OCI-LY1 (cell line): ENCODE results near the gene FPR3.
"Not testable (repeated sequence)": the region's sequence is repeated elsewhere in the genome, so short reads cannot be mapped to it uniquely, and the experiment has no call there.

Source experiments
- H2AFZ ChIP-seq: fragments of 200-600 bp; sonication (generic), shearing (Covaris generic); 2 replicates; pipeline ENCODE4 v1.6.0; 2014; ENCODE audit warnings: antibody characterized with exemption, mild to moderate bottlenecking, low read length
- H3F3A ChIP-seq: fragments of 200-600 bp; sonication (generic), shearing (Covaris generic); 2 replicates; pipeline ENCODE4 v1.6.0; 2014; ENCODE audit warnings: mild to moderate bottlenecking, antibody characterized with exemption, low read length, moderate library complexity; ENCODE audit not compliant: insufficient read depth
- H3K27ac ChIP-seq: fragments of 200-600 bp; sonication (generic); 2 replicates; pipeline ENCODE4 v1.5.1; 2014; ENCODE audit warnings: low read length, mixed run types, mild to moderate bottlenecking, low read depth; ENCODE audit not compliant: poor library complexity, severe bottlenecking
- H3K27me3 ChIP-seq: fragments of 200-600 bp; sonication (generic); 2 replicates; pipeline ENCODE4 v1.6.0; 2014; ENCODE audit warnings: antibody characterized with exemption, mild to moderate bottlenecking, low read length, moderate library complexity; ENCODE audit not compliant: insufficient read depth
- H3K36me3 ChIP-seq: fragments of 200-600 bp; sonication (generic); 2 replicates; pipeline ENCODE4 v1.6.1; 2014; ENCODE audit warnings: mild to moderate bottlenecking, antibody characterized with exemption, low read length, moderate library complexity, mixed read lengths; ENCODE audit not compliant: insufficient read depth
- H3K4me1 ChIP-seq: fragments of 200-600 bp; sonication (generic); 2 replicates; pipeline ENCODE4 v1.5.1; 2014; ENCODE audit warnings: mild to moderate bottlenecking, low read length, moderate library complexity; ENCODE audit not compliant: insufficient read depth, severe bottlenecking
- H3K4me2 ChIP-seq: fragments of 200-600 bp; sonication (generic), shearing (Covaris generic); 2 replicates; pipeline ENCODE4 v1.6.1; 2014; ENCODE audit warnings: low read length
- H3K4me3 ChIP-seq: fragments of 200-600 bp; sonication (generic); 2 replicates; pipeline ENCODE4 v1.5.1; 2014; ENCODE audit warnings: low read length, low read depth, mild to moderate bottlenecking, mixed read lengths; ENCODE audit not compliant: poor library complexity, severe bottlenecking
- H3K79me2 ChIP-seq: fragments of 200-600 bp; shearing (Covaris generic); 2 replicates; pipeline ENCODE4 v1.6.1; 2016; ENCODE audit warnings: mixed run types, low read length, mixed read lengths; ENCODE audit not compliant: insufficient read depth
- H3K9ac ChIP-seq: fragments of 200-600 bp; sonication (generic), shearing (Covaris generic); 2 replicates; pipeline ENCODE4 v1.6.1; 2014; ENCODE audit warnings: mild to moderate bottlenecking, low read length, mixed read lengths
- H3K9me2 ChIP-seq: fragments of 200-600 bp; sonication (generic), shearing (Covaris generic); 2 replicates; pipeline ENCODE4 v1.6.1; 2014; ENCODE audit warnings: low read depth, mild to moderate bottlenecking, low read length, mixed read lengths
- H3K9me3 ChIP-seq: fragments of 200-600 bp; shearing (Covaris generic); 2 replicates; pipeline ENCODE4 v1.6.1; 2014; ENCODE audit warnings: low read length, mixed read lengths
- H4K20me1 ChIP-seq: fragments of 200-600 bp; sonication (generic), shearing (Covaris generic); 2 replicates; pipeline ENCODE4 v1.6.0; 2016; ENCODE audit warnings: mild to moderate bottlenecking, low read length; ENCODE audit not compliant: insufficient read depth
- CTCF ChIP-seq: fragments of 200-600 bp; sonication (generic), shearing (Covaris generic); IDR thresholded peaks from 2 replicates; pipeline ENCODE4 v1.5.1; 2017; ENCODE audit warnings: mild to moderate bottlenecking, antibody characterized with exemption, low read length, moderate library complexity, mixed read lengths
- EZH2 ChIP-seq: fragments of 200-600 bp; sonication (generic), shearing (Covaris generic); IDR thresholded peaks from 2 replicates; pipeline ENCODE4 v1.8.0; 2017; ENCODE audit warnings: borderline replicate concordance, mixed run types, mild to moderate bottlenecking, antibody characterized with exemption, low read length, moderate library complexity, mixed read lengths

The FPR3 gene

GRCh38 chr19:51771376-51772130 lies 23.4 kb upstream of the FPR3 start:
- no peak overlapping the region for H3K4me2 ChIP-seq
- no peaks in the 10 kb centered on the region for H3F3A ChIP-seq
- no peak overlapping the region for H2AFZ ChIP-seq
- H3K9me2 ChIP-seq = no peaks in the 10 kb centered on the region
- no peaks in the 10 kb centered on the region for H3K79me2 ChIP-seq
- H3K27ac ChIP-seq = no peak overlapping the region
- no peaks in the 10 kb centered on the region for H4K20me1 ChIP-seq
- no peaks in the 10 kb centered on the region for H3K4me1 ChIP-seq
- no peaks in the 10 kb centered on the region for H3K9me3 ChIP-seq
- H3K27me3 ChIP-seq = no peaks in the 10 kb centered on the region; the same call in 1 of the 2 replicates
- H3K36me3 ChIP-seq = no peaks in the 10 kb centered on the region
- TF ChIP-seq EZH2 (no peak), CTCF (no peak)
- no peak overlapping the region for H3K9ac ChIP-seq
- no peak overlapping the region for H3K4me3 ChIP-seq

DNA sequence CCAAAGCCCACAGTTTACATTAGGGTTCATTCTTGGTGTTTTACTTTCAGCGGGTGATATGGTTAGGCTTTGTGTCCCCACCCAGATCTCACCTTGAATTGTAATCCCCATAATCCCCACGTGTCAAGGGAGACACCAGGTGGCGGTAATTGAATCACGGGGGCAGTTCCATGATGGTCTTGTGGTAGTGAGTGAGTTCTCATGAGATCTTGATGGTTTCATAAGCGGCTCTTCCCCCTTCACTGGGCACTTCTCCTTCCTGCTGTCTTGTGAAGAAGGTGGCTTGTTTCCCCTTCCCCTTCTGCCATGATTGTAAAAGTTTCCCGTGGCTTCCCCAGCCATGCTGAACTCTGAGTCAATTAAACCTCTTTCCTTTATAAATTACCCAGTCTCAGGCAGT lies 22.0 kb upstream of the FPR3 start:
- no peak overlapping the region for H3K27ac ChIP-seq
- no peak overlapping the region for H3K4me3 ChIP-seq
- H3K9me2 ChIP-seq = no peaks in the 10 kb centered on the region
- H2AFZ ChIP-seq = no peak overlapping the region
- H3F3A ChIP-seq = no peaks in the 10 kb centered on the region
- H3K27me3 ChIP-seq = no peaks in the 10 kb centered on the region; the same call in 1 of the 2 replicates
- no peak overlapping the region for H3K4me2 ChIP-seq
- no peaks in the 10 kb centered on the region for H3K36me3 ChIP-seq
- no peak overlapping the region for H3K9ac ChIP-seq
- H3K4me1 ChIP-seq = no peaks in the 10 kb centered on the region
- TF ChIP-seq CTCF (no peak), EZH2 (no peak)
- no peaks in the 10 kb centered on the region for H3K9me3 ChIP-seq
- no peaks in the 10 kb centered on the region for H3K79me2 ChIP-seq
- H4K20me1 ChIP-seq = no peaks in the 10 kb centered on the region

GRCh38 chr19:51776561-51776960 lies 18.4 kb upstream of the FPR3 start:
- not testable (repeated sequence) for H3K4me1 ChIP-seq, H2AFZ ChIP-seq, H3K4me3 ChIP-seq, H3K4me2 ChIP-seq, H3K27ac ChIP-seq, H3K9me3 ChIP-seq, H3K9ac ChIP-seq, H3F3A ChIP-seq, H4K20me1 ChIP-seq, H3K79me2 ChIP-seq, H3K36me3 ChIP-seq, H3K27me3 ChIP-seq, H3K9me2 ChIP-seq
